ENCODE results near the gene EFCAB12. TPM values are rescaled to one million over a fixed set of nuclear protein-coding genes. Genes with fewer than 3 reads are reported as not detected.
"Not testable (repeated sequence)": the region's sequence is repeated elsewhere in the genome, so short reads cannot be mapped to it uniquely, and the experiment has no call there.

EFCAB12 gene
- total RNA-seq, 1 donor from 2014 or later: 0.04 TPM

DNA sequence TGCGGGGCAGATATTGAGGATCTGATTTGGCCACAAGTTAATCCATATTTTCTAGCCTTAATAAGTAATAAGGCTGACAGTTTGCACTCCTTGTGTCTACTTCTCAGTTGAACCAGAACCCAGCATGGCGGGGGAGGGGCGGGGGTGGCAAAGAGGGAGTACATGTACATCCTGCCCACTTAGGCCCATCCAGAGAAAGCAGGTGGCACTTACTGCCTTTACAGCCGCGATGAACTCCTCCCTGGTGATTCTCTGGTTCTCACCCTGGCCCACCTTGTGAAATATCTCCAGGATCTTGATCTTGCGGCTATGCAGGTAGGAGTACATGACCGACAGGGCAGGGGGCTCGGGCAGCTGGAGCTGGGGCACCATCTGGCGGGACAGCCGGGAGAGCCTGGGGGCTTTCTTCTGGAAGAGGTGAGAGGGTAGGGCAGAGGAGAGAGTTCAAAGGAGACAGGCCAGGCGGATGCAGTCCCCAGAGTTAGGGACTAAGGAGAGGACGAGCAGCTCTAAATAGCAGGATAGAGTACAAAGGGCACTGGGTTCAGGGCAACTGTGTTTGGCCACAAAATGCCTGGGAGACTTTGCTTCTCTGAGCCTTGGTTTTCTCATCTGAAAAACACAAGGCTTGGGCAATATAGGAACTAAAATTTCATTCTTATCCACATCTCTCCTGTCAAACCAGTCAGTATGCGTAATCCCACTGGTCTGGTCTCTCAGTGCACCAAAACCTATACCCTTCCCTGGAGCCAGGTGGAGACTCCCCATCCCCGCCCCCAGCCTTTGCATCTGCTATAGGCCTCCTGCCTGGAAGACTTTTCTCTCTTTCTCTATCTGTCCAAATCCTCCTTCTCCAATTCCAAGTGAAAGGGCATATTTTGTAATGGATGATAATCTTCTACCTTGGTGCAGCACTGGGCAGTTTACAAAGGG, 10.1 kb downstream of the EFCAB12 start:
- no peak for ATAC-seq

DNA sequence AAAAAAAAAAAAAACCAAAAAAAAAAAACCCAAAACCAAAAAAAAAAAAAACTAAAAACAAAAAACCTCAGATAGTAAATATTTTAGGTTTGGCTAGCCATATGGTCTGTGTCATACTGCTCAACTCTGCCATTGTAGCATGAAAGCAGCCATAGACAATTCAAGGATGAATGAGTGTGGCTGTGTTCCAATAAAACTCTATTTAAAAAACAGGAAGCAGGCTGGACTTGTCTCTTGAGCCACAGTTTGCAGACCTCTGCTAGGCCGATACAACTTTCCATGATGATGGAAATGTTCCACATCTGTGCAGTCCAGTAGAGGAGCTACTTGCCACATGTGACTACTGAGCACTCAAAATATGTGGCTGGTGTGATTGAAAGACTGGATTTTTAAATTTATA, 11.1 kb downstream of the EFCAB12 start:
- ATAC-seq: no peak

DNA sequence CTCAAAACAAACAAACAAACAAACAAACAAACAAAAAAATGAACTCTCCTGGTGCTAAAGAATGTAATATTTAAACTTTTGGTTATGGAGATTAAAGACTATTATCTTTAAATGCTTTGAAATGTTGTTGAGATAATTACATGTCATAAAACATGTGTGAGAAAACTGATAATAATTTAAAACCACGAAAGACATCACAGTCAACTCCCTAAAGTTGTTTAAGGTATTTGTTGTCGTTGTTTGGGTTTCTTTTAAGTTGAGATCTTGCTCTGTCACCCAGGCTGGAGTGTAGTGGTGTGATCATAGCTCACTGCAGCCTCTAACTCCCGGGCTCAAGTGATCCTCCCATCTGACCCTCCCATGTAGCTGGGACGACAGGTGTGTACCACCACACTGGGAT, 12.0 kb downstream of the EFCAB12 start:
- ATAC-seq: no peak

DNA sequence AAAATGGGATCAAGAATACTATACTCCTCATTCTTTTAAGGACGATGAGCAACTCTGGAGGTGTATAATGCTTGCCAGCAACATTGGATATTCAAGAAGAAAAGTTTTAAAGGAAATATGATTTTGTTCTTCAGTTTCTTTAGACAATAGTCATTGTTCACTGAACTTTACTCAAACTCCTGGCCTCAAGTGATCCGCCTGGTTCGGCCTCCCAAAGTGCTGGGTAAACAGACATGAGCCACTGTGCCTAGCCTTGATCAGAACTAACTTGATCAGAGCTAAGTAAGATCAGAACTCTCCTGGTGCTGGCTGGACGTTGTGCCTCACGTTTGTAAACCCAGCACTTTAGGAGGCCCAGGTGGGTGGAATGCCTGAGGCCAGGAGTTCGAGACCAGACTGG, 12.6 kb downstream of the EFCAB12 start:
- no peak for ATAC-seq

DNA sequence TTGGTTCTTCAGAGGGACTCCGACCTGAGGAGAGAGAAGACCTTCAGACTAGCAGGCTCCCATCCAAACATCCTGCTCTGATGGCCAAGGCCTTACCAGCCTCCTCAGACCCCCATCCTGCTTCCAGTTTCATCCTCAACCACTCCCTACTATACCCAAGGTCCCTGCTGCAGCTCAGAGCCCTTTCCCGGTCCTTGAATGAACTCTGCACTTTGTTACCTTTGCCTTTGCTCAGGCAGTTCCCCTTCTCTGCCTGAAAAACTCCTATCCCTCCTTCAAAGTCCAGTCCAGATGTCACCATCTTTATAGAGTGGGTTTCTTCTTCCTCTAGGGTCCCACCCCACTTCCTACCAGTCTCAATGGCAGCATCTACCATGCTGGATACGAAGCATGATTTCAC, 13.1 kb downstream of the EFCAB12 start:
- no peak for ATAC-seq

DNA sequence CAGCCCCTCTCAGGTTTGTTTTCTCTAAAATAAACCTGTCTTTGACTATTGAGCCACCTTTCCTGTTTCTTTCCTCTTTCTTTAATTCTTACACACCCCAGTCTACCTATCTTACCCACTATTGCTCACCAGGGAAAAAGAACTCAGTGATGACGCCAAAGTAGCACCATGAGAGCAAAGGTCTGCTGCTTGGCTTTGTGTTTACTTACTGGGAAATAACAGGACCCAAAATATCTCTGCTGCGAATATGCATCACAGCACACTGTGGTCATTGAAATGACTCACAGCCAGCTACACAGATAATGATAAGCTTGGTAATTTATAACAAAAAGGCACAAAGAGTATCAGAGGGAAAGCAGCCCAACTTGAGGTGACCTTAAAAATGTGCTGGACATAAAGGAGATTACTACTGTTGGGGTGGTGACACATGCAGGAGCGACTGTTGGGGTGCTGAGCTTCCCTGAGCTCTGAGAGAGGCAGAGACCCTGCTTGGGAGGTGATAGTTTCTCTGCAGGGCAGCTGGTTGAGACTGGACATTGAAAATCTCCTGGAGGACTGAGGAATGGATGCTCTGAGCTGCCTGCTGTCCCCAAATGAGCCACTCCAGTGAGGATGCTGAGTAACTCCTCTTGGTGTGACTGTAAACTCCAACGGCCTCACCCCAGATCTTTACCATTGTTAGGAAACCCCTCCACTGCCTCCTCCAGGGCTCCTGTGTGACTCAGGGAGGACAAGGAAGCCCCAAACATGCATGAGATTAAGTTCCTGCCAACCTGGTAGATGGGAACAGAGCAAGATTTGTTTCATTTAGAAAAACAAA, 14.5 kb downstream of the EFCAB12 start:
- no peak for ATAC-seq

DNA sequence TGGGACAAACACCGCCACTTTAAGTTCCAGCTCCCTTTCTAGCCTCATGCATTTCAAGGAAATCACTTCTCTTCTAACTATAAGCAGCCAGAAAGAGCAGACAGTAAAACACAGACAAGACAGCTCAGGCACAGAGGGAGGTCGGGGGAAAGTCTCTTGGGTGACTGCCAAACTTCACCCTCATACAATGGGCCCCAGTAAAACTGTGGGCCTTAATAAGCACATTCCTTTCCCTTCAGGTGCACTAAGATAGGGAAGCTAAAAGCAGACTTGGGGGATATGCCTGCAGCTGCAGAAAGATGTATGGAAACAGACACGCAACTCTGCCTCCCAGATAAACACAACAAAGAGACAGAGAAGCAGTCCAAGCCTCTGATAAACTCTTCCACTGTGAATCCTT, 15.2 kb downstream of the EFCAB12 start:
- not testable (repeated sequence) for ATAC-seq

DNA sequence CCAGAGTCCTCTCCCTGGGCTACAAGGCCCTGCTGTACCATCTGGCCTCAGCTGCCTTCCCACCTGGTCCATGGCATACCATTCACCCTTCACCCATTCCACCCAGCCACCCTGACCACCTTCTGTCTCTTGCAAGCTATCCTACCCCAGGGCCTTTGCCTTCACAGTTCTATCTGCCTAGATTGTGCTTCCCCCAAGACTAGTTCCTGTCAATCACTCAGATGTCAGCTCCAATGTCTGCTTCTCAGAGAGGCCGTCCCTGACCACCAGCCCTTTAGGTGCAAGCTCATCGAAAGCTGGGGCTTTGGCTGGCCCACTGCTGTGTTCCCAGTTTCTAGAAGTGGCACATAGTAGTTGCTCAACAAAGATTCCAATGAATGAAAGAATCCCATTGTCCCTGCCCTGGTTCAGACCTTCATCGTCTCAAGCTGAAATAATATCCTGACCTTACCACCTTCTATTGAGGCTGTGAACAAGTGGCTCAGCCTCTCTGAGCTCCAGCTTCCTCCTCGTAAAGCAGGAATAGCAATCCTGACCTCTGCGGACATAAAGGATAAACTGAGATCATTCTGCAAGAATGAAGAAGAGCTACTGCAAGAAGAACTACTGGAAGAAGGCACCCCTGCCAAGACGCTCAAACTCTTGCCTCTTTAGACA, 15.8 kb downstream of the EFCAB12 start:
- no peak for ATAC-seq

DNA sequence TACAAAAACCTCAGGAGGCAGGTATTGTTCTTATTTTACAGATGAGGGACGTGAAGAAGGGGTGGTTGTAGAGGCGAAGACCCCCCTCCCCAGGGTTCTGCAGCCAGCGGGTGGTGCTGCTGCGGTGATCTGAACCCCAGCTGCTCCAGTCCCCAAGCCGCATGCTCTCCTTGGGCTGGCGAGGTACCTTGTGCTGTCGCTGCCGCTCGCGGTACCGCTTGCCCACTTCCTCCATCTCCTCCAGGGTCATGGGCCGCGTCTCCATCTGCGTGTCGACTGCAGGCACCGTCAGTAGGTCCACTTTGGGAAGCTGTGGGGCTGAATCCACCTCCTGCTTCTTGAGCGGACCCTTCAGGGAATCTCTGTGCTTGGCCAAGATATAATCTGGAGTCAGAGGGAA, 17.5 kb downstream of the EFCAB12 start:
- no peak for ATAC-seq

DNA sequence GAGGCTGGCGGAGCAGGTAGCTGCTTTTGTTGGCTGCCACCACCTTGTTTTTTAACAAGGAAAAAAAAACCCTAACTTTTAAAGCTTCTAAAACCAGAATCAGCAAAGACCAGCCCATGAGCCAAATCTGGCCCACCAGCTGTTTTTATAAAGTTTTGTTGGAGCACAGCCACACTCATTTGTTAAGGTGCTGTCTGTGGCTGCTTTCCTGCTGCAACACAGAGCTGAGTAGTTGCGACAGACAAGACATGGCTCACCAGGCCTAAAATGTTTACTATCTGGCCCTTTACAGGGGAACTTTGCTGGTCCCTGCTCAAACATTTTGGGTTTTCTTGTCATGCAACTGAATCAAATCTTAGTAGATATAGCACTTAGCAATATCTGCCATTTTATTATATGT, 18.9 kb downstream of the EFCAB12 start:
- ATAC-seq: no peak

DNA sequence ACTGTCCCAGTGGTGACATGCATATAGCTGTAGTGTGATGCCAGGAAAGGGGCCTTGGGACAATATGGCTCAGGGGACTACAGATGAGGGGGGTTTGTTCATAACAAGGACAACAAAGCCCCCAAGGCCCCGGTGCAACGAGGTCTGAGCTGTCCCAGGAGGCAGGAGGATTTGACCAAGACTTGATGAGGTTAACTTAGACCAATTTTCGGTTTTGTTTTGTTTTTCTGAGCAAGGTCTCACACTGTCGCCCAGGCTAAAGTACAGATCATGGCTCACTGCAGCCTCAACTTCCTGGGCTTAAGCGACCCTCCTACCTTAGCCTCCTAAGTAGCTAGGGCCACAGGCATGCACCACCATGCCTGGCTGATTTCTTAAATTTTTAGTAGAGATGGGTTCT, 23.8 kb downstream of the EFCAB12 start:
- no peak for ATAC-seq

DNA sequence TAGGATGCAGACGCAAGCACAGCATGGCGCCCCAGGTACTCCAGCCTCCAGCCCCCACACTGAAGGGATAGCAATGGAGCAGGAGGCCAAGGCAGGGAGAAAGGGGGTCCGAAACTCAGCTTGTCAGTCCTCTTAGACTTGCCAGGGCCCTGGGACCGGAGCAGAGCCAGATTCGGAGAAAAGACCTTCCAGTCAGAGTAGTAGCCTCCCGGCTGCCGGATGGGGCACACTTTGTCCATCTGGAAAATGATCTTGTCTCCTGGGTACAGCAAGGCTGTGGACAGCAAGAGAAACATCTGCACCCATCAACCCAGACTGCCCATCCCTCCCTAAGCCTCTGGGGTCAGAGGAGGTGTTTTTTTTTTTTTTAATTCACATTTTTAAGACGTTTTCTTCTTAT, 24.3 kb downstream of the EFCAB12 start:
- no peak for ATAC-seq

DNA sequence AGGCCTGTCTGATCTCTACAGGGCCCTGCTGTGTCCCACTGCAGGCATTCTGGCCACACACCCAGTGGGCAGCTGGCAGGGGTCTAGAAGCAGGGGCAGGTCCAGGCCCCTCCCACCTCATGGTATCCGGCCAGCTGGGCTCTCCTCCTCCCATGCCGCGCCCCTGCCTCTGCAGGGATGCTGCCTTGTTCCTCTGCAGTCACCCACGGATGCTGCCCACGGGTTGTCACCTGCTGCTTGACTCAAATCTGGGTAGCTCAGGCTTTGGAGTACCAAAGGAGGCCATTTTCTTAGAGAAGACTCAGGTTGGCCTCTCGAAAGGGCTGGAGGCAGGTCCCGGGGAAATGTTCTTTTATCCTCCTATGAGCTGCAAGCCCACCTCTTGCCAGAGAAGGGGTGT, 25.0 kb downstream of the EFCAB12 start:
- ATAC-seq: no peak

DNA sequence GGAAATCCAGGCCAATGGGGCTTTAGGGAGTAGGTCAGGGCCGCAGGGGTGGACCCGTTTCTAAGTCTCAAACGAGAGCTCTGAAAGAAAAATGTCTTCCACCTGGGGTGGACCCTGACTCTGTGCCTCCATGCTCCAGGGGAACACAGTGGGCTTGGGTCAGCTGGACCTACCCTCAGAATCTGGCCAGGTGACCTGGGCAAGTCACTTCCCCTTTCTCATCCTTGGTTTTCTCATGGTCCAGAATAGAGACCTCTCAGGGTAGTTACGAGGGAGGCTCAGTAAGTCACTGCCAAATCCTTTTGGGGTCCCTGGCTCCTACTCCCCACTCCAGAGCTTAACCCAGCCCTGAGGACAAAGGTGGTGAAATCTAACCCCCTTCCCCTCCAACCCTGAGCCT, 25.8 kb downstream of the EFCAB12 start:
- no peak for ATAC-seq

DNA sequence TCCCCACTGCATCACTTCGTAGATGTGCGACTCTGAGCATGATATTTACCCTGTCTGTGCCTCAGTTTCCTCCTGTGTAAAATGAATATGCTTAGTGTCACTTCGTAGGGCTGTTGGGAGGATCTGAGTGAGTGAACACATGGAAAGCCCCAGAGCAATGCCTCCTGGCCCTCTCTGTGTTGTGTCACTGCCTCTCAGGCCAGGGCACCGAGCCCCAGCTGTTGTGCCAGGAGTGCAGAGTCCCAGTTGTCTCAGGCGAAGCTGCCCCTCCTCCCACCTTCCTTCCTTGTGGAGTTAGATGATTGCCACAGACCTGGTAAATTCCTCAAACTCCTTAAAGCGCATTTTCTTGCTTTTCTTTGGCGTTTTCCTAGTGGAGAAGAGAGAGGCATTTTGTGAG, 26.2 kb downstream of the EFCAB12 start:
- no peak for ATAC-seq

DNA sequence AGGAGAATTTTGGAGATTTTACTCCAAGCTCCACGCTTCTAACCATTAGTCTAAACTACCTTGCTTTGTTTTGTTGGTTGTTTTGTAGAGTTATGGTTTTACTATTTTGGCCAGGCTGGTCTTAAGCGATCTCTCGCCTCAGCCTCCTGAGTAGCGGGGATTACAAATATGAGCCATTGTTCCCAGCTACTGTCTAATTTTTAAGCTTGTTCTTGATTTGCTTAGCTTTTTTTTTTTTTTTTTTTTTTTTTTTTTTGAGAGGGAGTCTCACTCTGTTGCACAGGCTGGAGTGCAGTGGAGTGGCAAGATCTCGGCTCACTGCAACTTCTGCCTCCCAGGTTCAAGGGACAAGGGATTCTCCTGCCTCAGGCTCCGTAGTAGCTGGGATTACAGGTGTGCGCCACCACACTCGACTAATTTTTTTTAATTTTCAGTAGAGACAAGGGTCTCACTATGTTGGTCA, 28.5 kb downstream of the EFCAB12 start:
- ATAC-seq: peak; percentile 15

DNA sequence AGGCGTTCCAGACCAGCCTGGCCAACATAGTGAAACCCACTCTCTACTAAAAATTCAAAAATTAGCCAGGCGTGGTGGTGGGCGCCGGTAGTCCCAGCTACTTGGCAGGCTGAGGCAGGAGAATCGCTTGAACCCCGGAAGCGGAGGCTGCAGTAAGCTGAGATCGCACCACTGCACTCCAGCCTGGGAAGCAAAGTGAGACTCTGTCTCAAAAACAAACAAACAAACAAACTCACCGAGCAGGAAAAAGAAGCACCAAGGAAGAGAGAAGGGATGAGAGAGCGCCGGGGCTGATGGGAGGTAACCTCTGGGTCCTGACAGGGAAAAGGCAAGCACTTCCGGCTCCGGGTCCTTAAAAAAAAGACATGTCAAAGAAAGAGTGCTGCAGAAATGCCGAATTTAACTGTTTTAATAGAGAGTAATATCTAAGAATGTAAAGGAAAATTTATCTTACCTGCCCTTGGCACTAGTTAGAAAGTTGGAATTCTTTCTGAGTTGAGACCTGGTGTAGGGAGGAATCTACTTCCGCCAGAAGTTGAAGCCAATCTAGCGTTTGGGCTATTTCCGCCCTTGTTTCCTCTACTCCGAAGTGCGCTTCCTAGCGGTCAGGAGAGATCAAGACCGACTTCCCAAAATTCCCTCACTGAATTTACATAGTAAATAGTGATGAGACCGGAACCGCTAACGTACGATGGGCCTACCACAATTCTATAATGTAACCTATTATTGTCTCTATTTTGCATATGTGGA, 29.1 kb downstream of the EFCAB12 start:
- ATAC-seq: peak; percentile 82

DNA sequence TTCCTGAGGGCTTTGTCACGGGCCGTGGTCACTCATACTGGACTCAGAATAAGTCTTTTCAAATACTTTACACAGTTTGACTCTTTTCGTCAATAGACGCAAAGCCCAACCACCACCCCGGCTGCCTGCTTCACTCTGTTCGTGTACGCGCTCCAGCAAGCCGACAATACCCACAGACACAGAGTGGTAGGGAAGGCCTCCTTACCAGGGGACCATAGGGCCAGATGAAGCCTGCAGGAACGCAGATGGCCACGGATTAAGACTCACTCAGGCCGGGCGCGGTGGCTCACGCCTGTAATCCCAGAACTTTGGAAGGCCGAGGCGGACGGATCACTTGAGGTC, 29.7 kb downstream of the EFCAB12 start:
- ATAC-seq: peak; percentile 44

DNA sequence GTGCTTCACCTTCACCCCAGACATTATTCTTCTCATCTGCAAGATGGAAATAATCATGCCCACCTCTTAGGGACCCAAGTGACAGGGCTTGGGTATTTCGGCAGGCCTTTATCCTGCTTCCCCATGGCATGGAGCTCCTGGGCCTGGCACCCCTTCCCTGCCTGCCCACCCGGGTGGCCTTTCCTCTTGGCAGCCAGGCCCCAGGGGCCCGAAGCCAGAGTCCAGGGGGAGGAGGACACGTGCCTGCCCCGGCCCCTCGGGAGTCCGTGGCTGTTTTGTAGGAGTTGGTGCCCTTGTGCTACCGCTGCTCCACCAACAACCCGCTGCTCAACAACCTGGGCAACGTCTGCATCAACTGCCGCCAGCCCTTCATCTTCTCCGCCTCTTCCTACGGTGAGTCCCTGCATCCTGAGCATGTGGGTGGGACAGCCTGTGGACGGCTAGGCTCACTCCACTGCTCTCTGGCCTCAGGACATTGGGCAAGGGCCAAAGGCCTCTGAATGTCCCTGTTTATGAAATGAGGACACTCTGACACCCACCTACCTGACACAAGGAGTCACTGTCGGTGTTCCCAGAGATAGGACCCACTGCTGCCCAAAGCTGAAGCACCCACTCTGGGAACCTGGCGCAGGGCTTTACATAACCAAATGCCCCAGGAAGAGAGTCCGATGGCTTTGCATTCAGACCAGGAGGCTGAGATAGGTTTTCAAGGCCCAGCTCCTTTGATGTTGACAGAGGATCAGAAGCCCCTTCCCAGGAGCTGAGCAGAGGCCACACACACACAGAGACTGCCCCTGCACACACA, 34.5 kb downstream of the EFCAB12 start:
- ATAC-seq: not testable (repeated sequence)

DNA sequence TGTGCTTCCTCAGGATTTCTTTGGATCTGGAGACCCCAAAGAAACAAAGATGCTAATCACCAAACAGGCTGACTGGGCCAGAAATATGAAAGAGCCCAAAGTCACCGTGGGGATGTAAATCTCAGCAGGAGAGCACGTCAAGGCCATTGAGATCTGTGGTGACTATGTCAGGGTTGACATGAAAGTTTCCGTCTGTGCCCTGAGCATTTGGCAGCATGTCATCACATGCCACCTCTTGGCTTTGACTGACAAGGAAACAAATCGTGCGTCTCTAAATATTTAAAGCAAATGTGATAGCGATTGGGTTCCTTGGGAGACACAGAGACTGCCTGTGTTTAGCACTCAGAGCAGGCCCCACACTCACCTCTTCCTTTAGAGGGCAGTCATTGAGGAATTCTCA, 35.2 kb downstream of the EFCAB12 start:
- ATAC-seq: peak; percentile 16

DNA sequence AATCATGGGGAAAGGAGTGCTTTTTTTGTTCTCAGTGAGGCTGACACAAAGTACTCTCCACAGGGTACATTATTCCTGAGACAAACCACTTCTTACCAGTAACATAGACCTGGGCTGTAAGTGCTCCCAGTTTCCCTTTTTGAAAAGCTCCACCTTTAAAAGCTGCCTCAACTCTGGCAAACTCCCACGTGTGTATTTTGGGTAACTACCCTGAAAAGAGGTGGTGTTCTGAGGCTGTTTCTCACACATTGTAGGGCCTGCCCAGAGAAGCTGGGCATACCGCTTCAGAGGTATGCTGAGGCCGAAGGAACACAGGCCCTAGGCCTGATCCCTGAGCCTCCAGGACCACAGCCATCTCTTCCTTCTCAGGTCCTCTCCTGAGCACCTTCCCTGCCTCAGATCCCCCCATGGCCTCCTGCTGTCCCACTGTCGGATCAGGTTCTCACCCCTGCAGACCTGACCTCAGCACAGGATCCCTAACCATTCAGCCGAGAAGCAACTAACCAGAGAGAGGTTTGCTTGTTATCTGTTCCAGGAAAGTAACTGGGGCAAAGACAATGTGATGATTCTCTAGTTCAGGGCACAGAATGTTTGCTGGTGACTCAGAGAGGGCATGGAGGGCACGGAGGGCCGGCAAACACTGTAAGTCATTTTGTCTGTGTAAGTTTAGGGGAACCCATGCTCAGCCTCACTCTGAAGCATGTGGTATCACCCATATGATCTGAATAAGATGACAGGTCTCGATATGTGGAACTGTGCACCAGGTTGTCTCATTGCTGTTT, 36.1 kb downstream of the EFCAB12 start:
- not testable (repeated sequence) for ATAC-seq

Measured in esophagus mucosa (tissue), 1 donor.